ENCODE data around the gene UBE3C. TPM values are rescaled to one million over a fixed set of nuclear protein-coding genes. Genes with fewer than 3 reads are reported as not detected.

UBE3C gene
- polyA plus RNA-seq, 1 donor from 2014 or later, result 39.0 TPM

- Histone ChIP-seq H4K20me1 (ENCODE audit: insufficient read depth) (no peaks in the 10 kb centered on the region), H3K9me2 (ENCODE audit: insufficient read depth, low read length) (no peaks in the 10 kb centered on the region), H3K27ac (ENCODE audit: low read length) (no peak overlapping the region), H3F3A (ENCODE audit: insufficient read depth, low read length, poor library complexity, severe bottlenecking) (no peaks in the 10 kb centered on the region), H2AFZ (ENCODE audit: low read depth, low read length) (no peak overlapping the region), H3K27me3 (ENCODE audit: insufficient read depth, low read depth, low read length) (no peaks in the 10 kb centered on the region), H3K4me2 (ENCODE audit: low read length) (no peak overlapping the region), H3K36me3 (ENCODE audit: insufficient read depth, low read length) (no peaks in the 10 kb centered on the region), H3K9me3 (ENCODE audit: low read length) (no peaks in the 10 kb centered on the region), H3K79me2 (replicated peaks; ENCODE audit: insufficient read depth, low read length) (no peaks in the 10 kb centered on the region), H3K9ac (ENCODE audit: low read length) (no peak overlapping the region), H3K4me3 (ENCODE audit: low read length) (no peak overlapping the region)
- no peak for TF ChIP-seq REST (IDR thresholded peaks at IDR 0.05; ENCODE audit: borderline replicate concordance)
These were observed 158.5 kb downstream of the UBE3C start for GRCh38 chr7:157297185-157297584.

- no peaks in the 10 kb centered on the region for H3K36me3 ChIP-seq (ENCODE audit: insufficient read depth, low read length)
- no peaks in the 10 kb centered on the region for H3K79me2 ChIP-seq (replicated peaks; ENCODE audit: insufficient read depth, low read length)
- H3K4me2 ChIP-seq (ENCODE audit: low read length), result no peak overlapping the region
- no peaks in the 10 kb centered on the region for H3K9me3 ChIP-seq (ENCODE audit: low read length)
- H3K27me3 ChIP-seq (ENCODE audit: insufficient read depth, low read depth, low read length), result no peaks in the 10 kb centered on the region
- no peaks in the 10 kb centered on the region for H4K20me1 ChIP-seq (ENCODE audit: insufficient read depth)
- H3K9ac ChIP-seq (ENCODE audit: low read length), result no peak overlapping the region
- H3F3A ChIP-seq (ENCODE audit: insufficient read depth, low read length, poor library complexity, severe bottlenecking), result no peaks in the 10 kb centered on the region
- H3K4me3 ChIP-seq (ENCODE audit: low read length), result no peak overlapping the region
- TF ChIP-seq SMC3 (conservative IDR thresholded peaks at IDR 0.05; ENCODE audit: poor library complexity) (no peak), POLR2AphosphoS5 (IDR thresholded peaks at IDR 0.05) (no peak), MXI1 (conservative IDR thresholded peaks at IDR 0.05; ENCODE audit: poor library complexity, severe bottlenecking) (no peak), EZH2 (IDR thresholded peaks at IDR 0.05; ENCODE audit: borderline replicate concordance, insufficient read depth, low read length, poor library complexity, severe bottlenecking) (no peak), EP300 (conservative IDR thresholded peaks at IDR 0.05; ENCODE audit: poor library complexity, severe bottlenecking) (no peak), RAD21 (conservative IDR thresholded peaks at IDR 0.05) (no peak), TAF1 (IDR thresholded peaks at IDR 0.05; ENCODE audit: low read depth) (no peak), CTCF (IDR thresholded peaks at IDR 0.05; ENCODE audit: poor library complexity, severe bottlenecking) (no peak), REST (IDR thresholded peaks at IDR 0.05; ENCODE audit: borderline replicate concordance) (no peak)
- H3K9me2 ChIP-seq (ENCODE audit: insufficient read depth, low read length), result no peaks in the 10 kb centered on the region
- H3K27ac ChIP-seq (ENCODE audit: low read length), result no peak overlapping the region
- H2AFZ ChIP-seq (ENCODE audit: low read depth, low read length), result no peak overlapping the region
These were observed 160.5 kb downstream of the UBE3C start for GRCh38 chr7:157299317-157299612.

Data from neural cell (in vitro differentiated cells).